Panc1 (cell line): Measurements from ENCODE around the gene ZKSCAN1. TPM values are rescaled to one million over a fixed set of nuclear protein-coding genes. Genes with fewer than 3 reads are reported as not detected.
A peak's percentile ranks its signal among the peaks of the same experiment; 100 is the strongest.

Experiments used
- ATAC-seq: fragments of 200-7000 bp; cut with Tn5 transposase; 2 replicates; pipeline ENCODE4 v1.9.1; 2020; ENCODE audit warnings: mild to moderate bottlenecking, moderate library complexity
- BruUV-seq: library from RNA; stranded (reverse); fragments of 400-500 nt; replicated peaks from 2 replicates; lab custom pipeline; 2021; lab: Mats Ljungman, UMichigan
- CTCF ChIA-PET: fragments of 300-600 bp; sonication (Branson Sonifier 250); formaldehyde crosslinking; loops from one replicate; lab custom pipeline; 2022; ENCODE audit warnings: antibody characterized with exemption; lab: Charles Lee
- POLR2A ChIA-PET: fragments of 300-600 bp; sonication (Branson Sonifier 250); formaldehyde crosslinking; loops from one replicate; lab custom pipeline; 2022; ENCODE audit warnings: antibody characterized with exemption; lab: Charles Lee
- DNase-seq: peaks from one replicate; pipeline ENCODE4 v3.0.0-alpha.2; 2010; ENCODE audit warnings: low read depth, low spot score
- H3K27ac ChIP-seq: 2 replicates; pipeline ENCODE4 v1.5.1; 2011; ENCODE audit warnings: mild to moderate bottlenecking, low read length, inconsistent platforms
- H3K27me3 ChIP-seq: fragments of 200-500 bp; sonication (Bioruptor generic); 2 replicates; pipeline ENCODE4 v1.6.0; 2014; ENCODE audit warnings: low read length, inconsistent platforms; ENCODE audit not compliant: control insufficient read depth, insufficient read depth
- H3K36me3 ChIP-seq: fragments of 200-500 bp; sonication (Bioruptor generic); 2 replicates; pipeline ENCODE4 v1.5.1; 2014; ENCODE audit warnings: inconsistent platforms, mild to moderate bottlenecking, low read length, moderate library complexity; ENCODE audit not compliant: control insufficient read depth, insufficient read depth
- H3K4me1 ChIP-seq: 2 replicates; pipeline ENCODE4 v1.5.1; 2011; ENCODE audit warnings: inconsistent platforms, mild to moderate bottlenecking, low read length, moderate library complexity; ENCODE audit not compliant: control insufficient read depth, insufficient read depth
- H3K4me3 ChIP-seq, 2 experiments: 2 replicates each; pipeline ENCODE4 v1.5.1; 2011 to 2012; ENCODE audit warnings: low read depth in 2 of 2, low read length in 2 of 2, mild to moderate bottlenecking in 2 of 2, inconsistent platforms in 1 of 2, moderate library complexity in 1 of 2
- H3K9me3 ChIP-seq: fragments of 200-500 bp; sonication (Bioruptor generic); 2 replicates; pipeline ENCODE4 v1.5.1; 2014; ENCODE audit warnings: low read depth, mild to moderate bottlenecking, inconsistent platforms, low read length, moderate library complexity; ENCODE audit not compliant: control insufficient read depth, insufficient read depth
- CTCF ChIP-seq: fragments of 450-650 bp; IDR thresholded peaks from 2 replicates; pipeline ENCODE4 v1.5.1; 2017; ENCODE audit warnings: mild to moderate bottlenecking
- POLR2AphosphoS5 ChIP-seq: IDR thresholded peaks from 2 replicates; pipeline ENCODE4 v1.6.1; 2012; ENCODE audit warnings: mild to moderate bottlenecking, low read depth, low read length, moderate library complexity
- REST ChIP-seq, 2 experiments: IDR thresholded peaks; 2 replicates each; pipeline ENCODE4 v1.6.1; 2011 to 2012; ENCODE audit warnings: low read depth in 2 of 2, control low read depth in 1 of 2, low read length in 1 of 2, mild to moderate bottlenecking in 1 of 2, moderate library complexity in 1 of 2; ENCODE audit not compliant: insufficient read depth in 1 of 2
- SIN3A ChIP-seq: IDR thresholded peaks from 2 replicates; pipeline ENCODE4 v1.6.1; 2012; ENCODE audit warnings: low read depth, mild to moderate bottlenecking, low read length, moderate library complexity, borderline replicate concordance; ENCODE audit not compliant: insufficient read depth
- TCF7L2 ChIP-seq: IDR thresholded peaks from 2 replicates; pipeline ENCODE4 v1.6.1; 2011; ENCODE audit warnings: mild to moderate bottlenecking, low read depth, low read length, inconsistent platforms
- in situ Hi-C: cut with HindIII; loops from 2 replicates; pipeline ENCODE4 v1.10.0; 2016; ENCODE audit warnings: low sequenced_read_pairs, low pct_unique_long_range_greater_than_20kb
- intact Hi-C: fragments of 100-400 bp; cut with micrococcal nuclease; formaldehyde crosslinking; loops from one replicate; pipeline ENCODE4 v1.10.0; 2022; ENCODE audit not compliant: unreplicated experiment
- total RNA-seq: library from RNA; stranded (reverse); gene quantifications from one replicate; pipeline ENCODE4 v1.2.1, GENCODE V29; 2021; ENCODE audit not compliant: unreplicated experiment

Gene ZKSCAN1
- total RNA-seq, 1 experiment from 2014 or later: 55.5 TPM

GRCh38 chr7:100017875-100018274 lies 2.5 kb downstream of the ZKSCAN1 start:
- DNase-seq: no peak
- intact Hi-C loops: no loop called here
- Histone ChIP-seq H3K4me1 (peaks cover 20% of the 10 kb centered on the region), H3K27me3 (no peaks in the 10 kb centered on the region), H3K9me3 (no peaks in the 10 kb centered on the region), H3K36me3 (peaks cover 2% of the 10 kb centered on the region), H3K27ac (peak overlapping the region; percentile 94), H3K4me3 (peak overlapping the region in 1 of 2 experiments; percentile 88; a peak in 1 of 4 replicates)
- TF ChIP-seq CTCF (no peak), TCF7L2 (no peak), SIN3A (no peak), POLR2AphosphoS5 (no peak), REST (IDR thresholded peaks at IDR 0.05; ENCODE audit: insufficient read depth in 1 of 2, low read depth in 2 of 2, low read length in 1 of 2) (no peak)
- POLR2A ChIA-PET: interaction anchor here (0.5 kb wide), 1 partner anchor 15 kb away, joined by 5 read pairs; no protein-coding TSS in a partner anchor
- BruUV-seq: no TSS peak
- CTCF ChIA-PET: no interaction called here
- ATAC-seq: no peak
- in situ Hi-C loops: no loop called here

- ATAC-seq: no peak
- no peak overlapping the region for H3K27ac ChIP-seq
- in situ Hi-C loops: no loop called here
- TF ChIP-seq REST (IDR thresholded peaks at IDR 0.05; ENCODE audit: insufficient read depth in 1 of 2, low read depth in 2 of 2, low read length in 1 of 2): no peak
- TF ChIP-seq SIN3A: no peak
- no peak for TF ChIP-seq CTCF
- TF ChIP-seq POLR2AphosphoS5: no peak
- no peak for TF ChIP-seq TCF7L2
- DNase-seq: no peak
- H3K4me1 ChIP-seq: peaks cover 18% of the 10 kb centered on the region
- CTCF ChIA-PET: interaction anchor here (0.7 kb wide), 1 partner anchor 24 kb away, joined by 3 read pairs; no protein-coding TSS in a partner anchor
- BruUV-seq: no TSS peak
- intact Hi-C loops: no loop called here
- POLR2A ChIA-PET: interaction anchor here (0.6 kb wide), 1 partner anchor 262 kb away, joined by 20 read pairs; no protein-coding TSS in a partner anchor
- H3K36me3 ChIP-seq: peaks cover 4% of the 10 kb centered on the region
- no peaks in the 10 kb centered on the region for H3K27me3 ChIP-seq
- H3K9me3 ChIP-seq: no peaks in the 10 kb centered on the region
- no peak overlapping the region for H3K4me3 ChIP-seq
Observed at GRCh38 chr7:100019908-100020307, 4.5 kb downstream of the ZKSCAN1 start.
